ENCODE measurements around the gene ZNF610. TPM values are rescaled to one million over a fixed set of nuclear protein-coding genes. Genes with fewer than 3 reads are reported as not detected.

The ZNF610 gene
- total RNA-seq, 1 experiment from 2014 or later, result 0.29 TPM

DNA sequence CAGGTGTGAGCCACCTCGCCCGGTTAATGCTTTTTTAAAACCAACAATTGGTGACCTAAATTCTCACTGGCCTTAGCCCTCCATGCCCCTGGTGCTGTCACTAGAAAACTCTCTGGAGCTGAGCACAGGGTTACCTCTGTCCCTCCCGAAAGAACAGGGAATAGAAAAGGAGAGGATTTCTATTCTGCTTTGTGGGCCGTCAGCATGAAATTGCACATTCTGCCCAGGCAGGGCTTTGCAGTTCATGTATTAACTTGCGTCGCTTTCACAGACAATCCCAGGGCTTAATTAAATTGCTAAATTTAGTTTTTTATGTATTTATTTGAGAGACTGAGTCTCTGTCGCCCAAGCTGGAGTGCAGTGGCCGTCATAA, 39.7 kb upstream of the ZNF610 start:
- no peaks in the 10 kb centered on the region for H3F3A ChIP-seq (ENCODE audit: low read length, unreplicated experiment)
- peaks cover 39% of the 10 kb centered on the region for H3K36me3 ChIP-seq (ENCODE audit: low read depth, low read length)
- H3K4me1 ChIP-seq (ENCODE audit: insufficient read depth, low read length), result peaks cover 5% of the 10 kb centered on the region; the same call in 1 of the 2 replicates
- no peaks in the 10 kb centered on the region for H3K27me3 ChIP-seq (ENCODE audit: low read length)
- peak overlapping the region; percentile 97 for H3K4me2 ChIP-seq (ENCODE audit: low read length)
- TF ChIP-seq EZH2 (IDR thresholded peaks at IDR 0.05; ENCODE audit: low read length, unreplicated experiment) (no peak), EZH2phosphoT487 (IDR thresholded peaks at IDR 0.05; ENCODE audit: borderline replicate concordance, low read length) (no peak)
- TF ChIP-seq, protein P1, sequence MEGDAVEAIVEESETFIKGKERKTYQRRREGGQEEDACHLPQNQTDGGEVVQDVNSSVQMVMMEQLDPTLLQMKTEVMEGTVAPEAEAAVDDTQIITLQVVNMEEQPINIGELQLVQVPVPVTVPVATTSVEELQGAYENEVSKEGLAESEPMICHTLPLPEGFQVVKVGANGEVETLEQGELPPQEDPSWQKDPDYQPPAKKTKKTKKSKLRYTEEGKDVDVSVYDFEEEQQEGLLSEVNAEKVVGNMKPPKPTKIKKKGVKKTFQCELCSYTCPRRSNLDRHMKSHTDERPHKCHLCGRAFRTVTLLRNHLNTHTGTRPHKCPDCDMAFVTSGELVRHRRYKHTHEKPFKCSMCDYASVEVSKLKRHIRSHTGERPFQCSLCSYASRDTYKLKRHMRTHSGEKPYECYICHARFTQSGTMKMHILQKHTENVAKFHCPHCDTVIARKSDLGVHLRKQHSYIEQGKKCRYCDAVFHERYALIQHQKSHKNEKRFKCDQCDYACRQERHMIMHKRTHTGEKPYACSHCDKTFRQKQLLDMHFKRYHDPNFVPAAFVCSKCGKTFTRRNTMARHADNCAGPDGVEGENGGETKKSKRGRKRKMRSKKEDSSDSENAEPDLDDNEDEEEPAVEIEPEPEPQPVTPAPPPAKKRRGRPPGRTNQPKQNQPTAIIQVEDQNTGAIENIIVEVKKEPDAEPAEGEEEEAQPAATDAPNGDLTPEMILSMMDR (conservative IDR thresholded peaks at IDR 0.05; ENCODE audit: low read depth, low read length), result no peak
- POLR2A ChIA-PET (ENCODE audit: unreplicated experiment), result no interaction called here
- peak; percentile 42 for ATAC-seq
- peaks cover 9% of the 10 kb centered on the region for H3K79me2 ChIP-seq (ENCODE audit: low read length)
- peak; percentile 11 for DNase-seq
- BruUV-seq (replicated peaks), result TSS peak; percentile 81
- peak overlapping the region; percentile 78 for H3K4me3 ChIP-seq (ENCODE audit: low read length)
- no peak overlapping the region for H3K27ac ChIP-seq (ENCODE audit: low read length)
- peak overlapping the region; percentile 95 for H2AFZ ChIP-seq (ENCODE audit: low read length)
- H4K20me1 ChIP-seq (ENCODE audit: low read length), result no peaks in the 10 kb centered on the region
- intact Hi-C loops (cut with micrococcal nuclease), result no loop called here
- peaks cover 20% of the 10 kb centered on the region for H3K9me3 ChIP-seq (ENCODE audit: low read length)
- H3K9me2 ChIP-seq (replicated peaks; ENCODE audit: low read length), result no peaks in the 10 kb centered on the region
- CTCF ChIA-PET, result interaction anchor here (0.5 to 0.6 kb wide), 2 partner anchors 40 to 243 kb away, joined by 3 to 14 read pairs; no protein-coding TSS in a partner anchor
- peak overlapping the region; percentile 19; the same call in 1 of the 2 replicates for H3K9ac ChIP-seq (ENCODE audit: low read length)

- H3K79me2 ChIP-seq (ENCODE audit: low read length), result peaks cover 9% of the 10 kb centered on the region
- peaks cover 26% of the 10 kb centered on the region for H3K9me3 ChIP-seq (ENCODE audit: low read length)
- peak; percentile 88 for ATAC-seq
- ChIA-PET POLR2A (ENCODE audit: unreplicated experiment) (no interaction called here), CTCF (interaction anchor here (0.5 to 0.6 kb wide), 2 partner anchors 41 to 243 kb away, joined by 3 to 14 read pairs; no protein-coding TSS in a partner anchor)
- peaks cover 40% of the 10 kb centered on the region for H3K36me3 ChIP-seq (ENCODE audit: low read depth, low read length)
- H3K9me2 ChIP-seq (replicated peaks; ENCODE audit: low read length), result no peaks in the 10 kb centered on the region
- TF ChIP-seq EZH2 (IDR thresholded peaks at IDR 0.05; ENCODE audit: low read length, unreplicated experiment), result no peak
- TF ChIP-seq, protein P1 (conservative IDR thresholded peaks at IDR 0.05; ENCODE audit: low read depth, low read length), result no peak
- no peak for TF ChIP-seq EZH2phosphoT487 (IDR thresholded peaks at IDR 0.05; ENCODE audit: borderline replicate concordance, low read length)
- peak within 1 kb of the TSS; percentile 61 for H3K27ac ChIP-seq (ENCODE audit: low read length)
- peak within 1 kb of the TSS; percentile 95 for H2AFZ ChIP-seq (ENCODE audit: low read length)
- H4K20me1 ChIP-seq (ENCODE audit: low read length), result no peaks in the 10 kb centered on the region
- peak within 1 kb of the TSS; percentile 90 for H3K9ac ChIP-seq (ENCODE audit: low read length)
- DNase-seq, result peak; percentile 74
- H3F3A ChIP-seq (ENCODE audit: low read length, unreplicated experiment), result no peaks in the 10 kb centered on the region
- peak within 1 kb of the TSS; percentile 82 for H3K4me3 ChIP-seq (ENCODE audit: low read length)
- TSS peak; percentile 90 for BruUV-seq (replicated peaks)
- intact Hi-C loops (cut with micrococcal nuclease), result loop anchor here (1.0 kb wide), 1 partner anchor 28 kb away; the partner anchor contains the start of gene ZNF766
- H3K4me1 ChIP-seq (ENCODE audit: insufficient read depth, low read length), result peaks cover 5% of the 10 kb centered on the region; the same call in 1 of the 2 replicates
- H3K4me2 ChIP-seq (ENCODE audit: low read length), result peak within 1 kb of the TSS; percentile 97
- H3K27me3 ChIP-seq (ENCODE audit: low read length), result no peaks in the 10 kb centered on the region
Observed at GRCh38 chr19:52296773-52297600, 39.1 kb upstream of the ZNF610 start, which contains the start of gene ZNF480. Gene ZNF480 (plus strand): TSS chr19:52297169. CDS start chr19:52300413, 3,244 bp downstream.
